ENCODE data around the gene CEL.

GRCh38 chr9:133109931-133110650 lies 48.3 kb downstream of the CEL start:
- TF ChIP-seq EZH2 (IDR thresholded peaks at IDR 0.05), result no peak
- TF ChIP-seq POLR2AphosphoS5 (IDR thresholded peaks at IDR 0.05; ENCODE audit: borderline replicate concordance, low read depth, low read length), result no peak

Data from SK-N-MC (cell line).